K562 (cell line): ENCODE data around the gene SMG9. TPM values are rescaled to one million over a fixed set of nuclear protein-coding genes. Genes with fewer than 3 reads are reported as not detected.

Experiments used
- ATAC-seq: fragments of 200-7000 bp; cut with Tn5 transposase; 3 replicates; pipeline ENCODE4 v1.9.1; 2020; ENCODE audit warnings: moderate library complexity
- BruUV-seq: library from RNA; stranded (reverse); fragments of 400-500 nt; replicated peaks from 2 replicates; lab custom pipeline; 2021; lab: Mats Ljungman, UMichigan
- CTCF ChIA-PET: fragments of 300-600 bp; formaldehyde crosslinking; extraction: SDS; loops from one replicate; lab custom pipeline; 2021; ENCODE audit warnings: low intra/inter-chr PET ratio; lab: Yijun Ruan, JAX
- POLR2A ChIA-PET: fragments of 300-600, 350-650 bp; sonication (Branson Sonifier 250); formaldehyde crosslinking; extraction: SDS; loops from one replicate; lab custom pipeline; 2021; ENCODE audit warnings: antibody characterized with exemption, inconsistent platforms; lab: Yijun Ruan, JAX
- DNase-seq, 4 experiments: peaks; one replicate each; pipeline versions ENCODE4 v3.0.0 to v3.0.0-alpha.2; 2011 to 2018; ENCODE audit warnings: low spot score in 3 of 4, mixed read lengths in 3 of 4; ENCODE audit errors: extremely low read depth in 1 of 4
- FAIRE-seq: peaks from 2 replicates; lab custom pipeline; 2011; peaks lifted over from hg19 to GRCh38; lab: Jason Lieb, UNC
- H2AFZ ChIP-seq: 2 replicates; pipeline ENCODE4 v1.6.0; 2011; ENCODE audit warnings: low read depth, low read length, control low read depth, inconsistent platforms
- H3K27ac ChIP-seq: fragments of 200-600 bp; 3 replicates; pipeline ENCODE4 v1.8.0; 2011; ENCODE audit warnings: low read depth, mild to moderate bottlenecking, control low read depth, inconsistent platforms, low read length, moderate library complexity, mixed read lengths; ENCODE audit errors: extremely low read depth
- H3K27me3 ChIP-seq, 2 experiments: fragments of 300-600 bp in 1 of 2; 2 replicates in 1 of 2; 3 replicates in 1 of 2; pipeline versions ENCODE4 v1.6.0 to v1.8.0; 2011; ENCODE audit warnings: inconsistent platforms in 2 of 2, low read length in 2 of 2, mild to moderate bottlenecking in 1 of 2, mixed read lengths in 1 of 2, moderate library complexity in 1 of 2; ENCODE audit not compliant: control insufficient read depth in 2 of 2, insufficient read depth in 2 of 2
- H3K36me3 ChIP-seq: fragments of 300-600 bp; 3 replicates; pipeline ENCODE4 v1.8.0; 2011; ENCODE audit warnings: mild to moderate bottlenecking, low read length, inconsistent platforms; ENCODE audit not compliant: control insufficient read depth, insufficient read depth
- H3K4me1 ChIP-seq, 2 experiments: fragments of 200-600 bp in 1 of 2; replicated peaks in 1 of 2; 2 replicates in 1 of 2; 3 replicates in 1 of 2; pipeline versions ENCODE4 v1.5.1 to v1.8.0; 2011; ENCODE audit warnings: inconsistent platforms in 2 of 2, low read length in 2 of 2, mild to moderate bottlenecking in 1 of 2, mixed read lengths in 1 of 2, moderate library complexity in 1 of 2; ENCODE audit not compliant: control insufficient read depth in 2 of 2, insufficient read depth in 2 of 2
- H3K4me2 ChIP-seq: 2 replicates; pipeline ENCODE4 v1.6.1; 2011; ENCODE audit warnings: low read length, control low read depth, inconsistent platforms, mixed read lengths; ENCODE audit not compliant: insufficient read depth
- H3K4me3 ChIP-seq: fragments of 200-600 bp; sonication (generic), shearing (Covaris generic); 2 replicates; pipeline ENCODE4 v1.5.1; 2016; ENCODE audit warnings: control low read depth, inconsistent platforms
- H3K79me2 ChIP-seq: fragments of 200-600 bp; 3 replicates; pipeline ENCODE4 v1.8.0; 2011; ENCODE audit warnings: low read length, inconsistent platforms; ENCODE audit not compliant: control insufficient read depth, insufficient read depth
- H3K9ac ChIP-seq, 2 experiments: 2 replicates each; pipeline versions ENCODE4 v1.6.0 to v1.6.1; 2011; ENCODE audit warnings: low read depth in 2 of 2, low read length in 2 of 2, control low read depth in 1 of 2, inconsistent platforms in 1 of 2, mild to moderate bottlenecking in 1 of 2, mixed read lengths in 1 of 2; ENCODE audit not compliant: insufficient read depth in 1 of 2
- H3K9me1 ChIP-seq: one replicate; pipeline ENCODE4 v1.6.0; 2011; ENCODE audit warnings: inconsistent platforms, mild to moderate bottlenecking, low read length, moderate library complexity; ENCODE audit not compliant: control insufficient read depth, insufficient read depth
- H3K9me3 ChIP-seq: replicated peaks from 2 replicates; pipeline ENCODE4 v1.5.1; 2011; ENCODE audit warnings: low read depth, low read length, inconsistent platforms; ENCODE audit not compliant: control insufficient read depth, insufficient read depth
- H4K20me1 ChIP-seq: replicated peaks from 2 replicates; pipeline ENCODE4 v1.6.1; 2011; ENCODE audit warnings: low read length, inconsistent platforms, mixed read lengths; ENCODE audit not compliant: control insufficient read depth, insufficient read depth
- SLC30A9 ChIP-seq: fragments of 250-450 bp; sonication (Bioruptor Pico); IDR thresholded peaks from 2 replicates; pipeline ENCODE4 v1.8.0; 2022; ENCODE audit warnings: mild to moderate bottlenecking, moderate library complexity
- TSHZ1 ChIP-seq: fragments of 250-450 bp; sonication (Bioruptor Pico); IDR thresholded peaks from 2 replicates; pipeline ENCODE4 v1.4.0; 2020; ENCODE audit warnings: mild to moderate bottlenecking, moderate library complexity
- WGBS: fragments of 100-300 bp; shearing (Covaris generic); methylation state at CpG from one replicate; pipeline ENCODE4 v1.1.6; 2016; ENCODE audit warnings: low coverage, mixed read lengths; ENCODE audit not compliant: insufficient coverage; ENCODE audit errors: missing lambda C conversion rate; 5-methylcytosine and 5-hydroxymethylcytosine counted together
- in situ Hi-C: fragments of 300-500 bp; cut with MboI; formaldehyde crosslinking; loops from 4 replicates; pipeline ENCODE4 v1.15.0; 2018; ENCODE audit warnings: inconsistent platforms, mixed read lengths
- intact Hi-C: fragments of 100-400 bp; cut with micrococcal nuclease; formaldehyde crosslinking; loops from 2 replicates; pipeline ENCODE4 v1.14.2; 2022
- polyA plus RNA-seq, 8 experiments: library from polyadenylated mRNA; depleted of rRNA in 4 of 8; stranded (reverse) in 5 of 8; unstranded in 3 of 8; fragments of >200 nt; fragmentation: Nextera tagmentation in 2 of 8; fragmentation: Illumina TruSeq in 1 of 8; extraction: Ambion mirVana in 2 of 8; extraction: Trizol in 1 of 8; gene quantifications; 2 replicates each; pipeline versions ENCODE4 v1.2.1 to v1.2.3, GENCODE V29; 2011 to 2014; ENCODE audit warnings: inconsistent platforms in 1 of 8, missing spikeins in 1 of 8
- total RNA-seq, 7 experiments: library from RNA; depleted of rRNA in 6 of 7; stranded (reverse); fragments of >200 nt in 6 of 7; fragmentation: Illumina TruSeq in 2 of 7; extraction: Trizol in 2 of 7; gene quantifications; 2 replicates each; pipeline versions ENCODE4 v1.2.1 to v1.2.3, GENCODE V29; 2011 to 2021; ENCODE audit warnings: low replicate concordance in 1 of 7

Gene SMG9
- total and polyA plus RNA-seq, 9 of the 15 experiments (the other 6 are each of a cell fraction or from before 2014, with no cell fraction given): 1.7 to 79.7 (median 40.2) TPM

DNA sequence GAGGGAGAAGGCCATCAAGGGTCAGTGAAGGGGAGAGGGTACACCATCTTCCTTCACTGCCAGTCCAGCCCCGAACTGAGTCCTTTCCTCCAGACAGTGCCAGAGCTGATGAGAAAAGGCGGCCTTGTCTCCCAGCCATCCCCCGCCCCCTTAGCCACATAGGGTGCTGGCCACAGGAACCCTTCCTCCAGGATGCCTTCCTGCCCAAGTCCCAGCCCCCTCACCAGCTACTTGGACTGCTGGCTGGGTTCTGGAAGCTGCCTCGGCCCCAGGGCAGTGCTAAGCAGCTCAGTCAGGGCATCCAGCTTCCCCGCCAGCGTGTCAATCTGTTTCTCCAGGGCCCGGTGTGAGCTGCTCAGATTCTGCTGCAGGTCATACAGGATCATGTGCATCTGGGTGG is 12.6 kb upstream of the SMG9 start:
- ATAC-seq (no peak), FAIRE-seq (no peak), DNase-seq (no peak)
- BruUV-seq: no TSS peak
- Histone ChIP-seq H3K9me1 (peaks cover 4% of the 10 kb centered on the region), H4K20me1 (no peaks in the 10 kb centered on the region), H3K9ac (0 out of 4 replicates have a peak overlapping the region, but pooled peaks of 1 of the 2 experiments have one; percentile 70), H2AFZ (no peak overlapping the region), H3K9me3 (no peaks in the 10 kb centered on the region), H3K27ac (no peak overlapping the region; the same call in 2 of the 3 replicates), H3K36me3 (peaks cover 61% of the 10 kb centered on the region), H3K27me3 (no peaks in the 10 kb centered on the region), H3K4me2 (no peak overlapping the region), H3K4me1 (peaks cover 27 to 37% of the 10 kb centered on the region in 2 experiments), H3K79me2 (peaks cover 7% of the 10 kb centered on the region; the same call in 1 of the 3 replicates), H3K4me3 (no peak overlapping the region)
- no peak for TF ChIP-seq SLC30A9 (CRISPR knock-in tag)
- TF ChIP-seq TSHZ1 (CRISPR knock-in tag): no peak
- POLR2A ChIA-PET: interaction anchor here (1.2 to 6.3 kb wide), 5 partner anchors 8 to 97 kb away, joined by 3 to 50 read pairs (median 3); partner anchors contain the start of genes PLAUR and SMG9
- intact Hi-C loops: no loop called here
- CTCF ChIA-PET: no interaction called here
- WGBS: 82% methylated on average over 6 of the region's 7 CpGs
- in situ Hi-C loops: no loop called here
